SK-N-SH treated with all-trans-retinoic acid at 6 μM for 48 hours (cell line): ENCODE measurements around the gene HDAC4.

Experiments used
- ATAC-seq: fragments of 200-7000 bp; cut with Tn5 transposase; 3 replicates; pipeline ENCODE4 v1.9.1; 2020; ENCODE audit warnings: mild to moderate bottlenecking, moderate library complexity
- ARNTL ChIP-seq: fragments of 450-650 bp; formaldehyde crosslinking; IDR thresholded peaks from 2 replicates; pipeline ENCODE4 v1.5.0; 2020; ENCODE audit warnings: low read depth, mild to moderate bottlenecking, moderate library complexity, borderline replicate concordance
- BACH2 ChIP-seq: fragments of 250-450 bp; sonication (Bioruptor Pico); IDR thresholded peaks from 2 replicates; pipeline ENCODE4 v1.9.0; 2021; ENCODE audit warnings: mild to moderate bottlenecking, borderline replicate concordance
- CSDC2 ChIP-seq: fragments of 250-450 bp; sonication (Bioruptor Pico); IDR thresholded peaks from 2 replicates; pipeline ENCODE4 v1.5.0; 2020; ENCODE audit warnings: mild to moderate bottlenecking, moderate library complexity
- CSRNP3 ChIP-seq: fragments of 250-450 bp; sonication (Bioruptor Pico); IDR thresholded peaks from 2 replicates; pipeline ENCODE4 v1.5.1; 2021; ENCODE audit warnings: mild to moderate bottlenecking, moderate library complexity
- ESRRG ChIP-seq: fragments of 250-450 bp; sonication (Bioruptor Pico); IDR thresholded peaks from 2 replicates; pipeline ENCODE4 v1.6.1; 2021; ENCODE audit warnings: mild to moderate bottlenecking
- OSR1 ChIP-seq: fragments of 250-450 bp; sonication (Bioruptor Pico); IDR thresholded peaks from 2 replicates; pipeline ENCODE4 v1.8.0; 2022; ENCODE audit warnings: moderate library complexity, mild to moderate bottlenecking, inconsistent platforms
- PATZ1 ChIP-seq: fragments of 250-450 bp; sonication (Bioruptor Pico); IDR thresholded peaks from 2 replicates; pipeline ENCODE4 v1.8.0; 2020; ENCODE audit warnings: mild to moderate bottlenecking, moderate library complexity, borderline replicate concordance
- POU6F1 ChIP-seq: fragments of 250-450 bp; sonication (Bioruptor Pico); IDR thresholded peaks from 2 replicates; pipeline ENCODE4 v1.8.0; 2021; ENCODE audit warnings: low read depth, mild to moderate bottlenecking, moderate library complexity, borderline replicate concordance
- PPARA ChIP-seq: fragments of 250-450 bp; sonication (Bioruptor Pico); IDR thresholded peaks from 2 replicates; pipeline ENCODE4 v1.5.0; 2020; ENCODE audit warnings: mild to moderate bottlenecking, borderline replicate concordance
- RARB ChIP-seq: fragments of 250-450 bp; sonication (Bioruptor Pico); IDR thresholded peaks from 2 replicates; pipeline ENCODE4 v1.8.0; 2021; ENCODE audit warnings: mild to moderate bottlenecking, moderate library complexity
- SNAI2 ChIP-seq: fragments of 250-450 bp; sonication (Bioruptor Pico); IDR thresholded peaks from 2 replicates; pipeline ENCODE4 v1.5.0; 2020; ENCODE audit warnings: mild to moderate bottlenecking, moderate library complexity
- TOX ChIP-seq: fragments of 250-450 bp; sonication (Bioruptor Pico); IDR thresholded peaks from 2 replicates; pipeline ENCODE4 v1.8.0; 2021; ENCODE audit warnings: mild to moderate bottlenecking, moderate library complexity, borderline replicate concordance
- ZFP3 ChIP-seq: fragments of 250-450 bp; sonication (Bioruptor Pico); IDR thresholded peaks from 2 replicates; pipeline ENCODE4 v1.5.0; 2020; ENCODE audit warnings: mild to moderate bottlenecking, moderate library complexity
- ZFP30 ChIP-seq: fragments of 450-650 bp; formaldehyde crosslinking; IDR thresholded peaks from 2 replicates; pipeline ENCODE4 v1.5.0; 2022; ENCODE audit warnings: mild to moderate bottlenecking, moderate library complexity
- ZNF565 ChIP-seq: fragments of 450-650 bp; formaldehyde crosslinking; conservative IDR thresholded peaks from 2 replicates; pipeline ENCODE4 v1.5.0; 2020; ENCODE audit warnings: low read depth, mild to moderate bottlenecking, moderate library complexity
- ZNF8 ChIP-seq: fragments of 450-650 bp; formaldehyde crosslinking; IDR thresholded peaks from 2 replicates; pipeline ENCODE4 v1.5.0; 2020; ENCODE audit warnings: mild to moderate bottlenecking, moderate library complexity

Gene HDAC4

GRCh38 chr2:239206042-239206441 lies 194.8 kb downstream of the HDAC4 start (continued):
- no peak for TF ChIP-seq CSRNP3 (CRISPR knock-in tag)
- no peak for TF ChIP-seq ZNF8 (CRISPR knock-in tag)
- TF ChIP-seq ZFP30 (CRISPR knock-in tag) = no peak
- no peak for TF ChIP-seq PPARA

GRCh38 chr2:239204876-239205468 lies 195.8 kb downstream of the HDAC4 start:
- TF ChIP-seq ZNF8 (CRISPR knock-in tag) (no peak), ARNTL (no peak), TOX (CRISPR knock-in tag) (no peak), OSR1 (CRISPR knock-in tag) (no peak), RARB (CRISPR knock-in tag) (no peak), SNAI2 (CRISPR knock-in tag) (no peak), ESRRG (CRISPR knock-in tag) (no peak)
- TF ChIP-seq, all 23 proteins: peak for 0
- no peak for ATAC-seq

- TF ChIP-seq PATZ1 (no peak), TOX (CRISPR knock-in tag) (no peak), ZFP30 (CRISPR knock-in tag) (no peak)
- TF ChIP-seq, all 23 proteins: peak for 0
- ATAC-seq = no peak
Measured at GRCh38 chr2:239204136-239204875, 196.5 kb downstream of the HDAC4 start.

GRCh38 chr2:239203443-239204135 lies 197.2 kb downstream of the HDAC4 start:
- no peak for ATAC-seq
- TF ChIP-seq BACH2 (CRISPR knock-in tag) (no peak), PPARA (no peak), ZFP30 (CRISPR knock-in tag) (no peak), ARNTL (no peak), ZNF565 (CRISPR knock-in tag) (no peak), CSRNP3 (CRISPR knock-in tag) (no peak), PATZ1 (no peak), CSDC2 (no peak), TOX (CRISPR knock-in tag) (no peak), POU6F1 (no peak), ZFP3 (CRISPR knock-in tag) (no peak), ZNF8 (CRISPR knock-in tag) (no peak)
